GM19025 (cell line): Measurements from ENCODE around the gene CCDC184.

Source experiments
- ATAC-seq: cut with Tn5 transposase; IDR thresholded peaks from one replicate; pipeline ENCODE4 v1.9.1; 2021; ENCODE audit warnings: mild to moderate bottlenecking, low read depth, moderate library complexity; ENCODE audit not compliant: unreplicated experiment

Gene CCDC184

GRCh38 chr12:48177982-48178381, 5.5 kb upstream of the CCDC184 start:
- no peak for ATAC-seq

DNA sequence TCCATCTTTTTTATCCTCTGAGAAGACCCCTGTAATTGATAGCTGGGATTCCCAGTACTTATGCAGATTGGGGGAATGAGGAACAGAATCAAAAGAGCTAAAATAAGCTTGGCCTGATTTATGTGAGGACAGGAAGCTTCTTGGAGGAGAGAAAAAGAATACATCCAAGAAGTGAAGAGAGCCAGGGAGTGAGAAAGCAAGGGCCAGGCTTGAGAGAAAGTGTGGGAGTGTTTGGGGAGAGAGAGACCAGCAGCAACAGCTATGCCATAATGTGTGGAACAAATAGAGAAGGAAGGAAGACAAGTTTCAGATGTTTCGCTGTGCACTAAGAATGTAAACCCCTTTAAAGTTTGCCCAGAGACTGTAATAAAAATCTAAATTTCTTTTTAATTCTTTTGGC, 4.0 kb upstream of the CCDC184 start:
- no peak for ATAC-seq

DNA sequence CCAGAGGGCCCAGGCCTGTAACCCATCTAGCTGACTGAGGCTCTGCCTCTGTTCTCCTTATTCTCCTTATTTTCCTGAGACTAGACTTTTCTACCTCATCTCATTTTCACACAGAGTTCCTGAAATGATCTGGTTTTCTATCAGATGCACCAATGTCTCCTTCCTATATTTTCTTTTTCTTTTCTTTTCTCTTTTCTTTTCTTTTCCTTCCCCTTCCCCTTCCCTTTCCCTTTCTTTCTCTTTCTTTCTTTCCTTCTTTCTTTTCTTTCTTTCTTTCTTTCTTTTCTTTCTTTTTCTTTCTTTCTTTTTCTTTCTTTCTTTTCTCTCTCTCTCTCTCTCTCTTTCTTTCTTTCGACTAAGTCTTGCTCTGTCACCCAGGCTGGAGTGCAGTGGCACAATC, 3.0 kb upstream of the CCDC184 start:
- ATAC-seq, result no peak

- no peak for ATAC-seq
These were observed 2.5 kb upstream of the CCDC184 start for GRCh38 chr12:48180857-48181495.

GRCh38 chr12:48182631-48183030, 813 bp upstream of the CCDC184 start:
- ATAC-seq, result no peak

DNA sequence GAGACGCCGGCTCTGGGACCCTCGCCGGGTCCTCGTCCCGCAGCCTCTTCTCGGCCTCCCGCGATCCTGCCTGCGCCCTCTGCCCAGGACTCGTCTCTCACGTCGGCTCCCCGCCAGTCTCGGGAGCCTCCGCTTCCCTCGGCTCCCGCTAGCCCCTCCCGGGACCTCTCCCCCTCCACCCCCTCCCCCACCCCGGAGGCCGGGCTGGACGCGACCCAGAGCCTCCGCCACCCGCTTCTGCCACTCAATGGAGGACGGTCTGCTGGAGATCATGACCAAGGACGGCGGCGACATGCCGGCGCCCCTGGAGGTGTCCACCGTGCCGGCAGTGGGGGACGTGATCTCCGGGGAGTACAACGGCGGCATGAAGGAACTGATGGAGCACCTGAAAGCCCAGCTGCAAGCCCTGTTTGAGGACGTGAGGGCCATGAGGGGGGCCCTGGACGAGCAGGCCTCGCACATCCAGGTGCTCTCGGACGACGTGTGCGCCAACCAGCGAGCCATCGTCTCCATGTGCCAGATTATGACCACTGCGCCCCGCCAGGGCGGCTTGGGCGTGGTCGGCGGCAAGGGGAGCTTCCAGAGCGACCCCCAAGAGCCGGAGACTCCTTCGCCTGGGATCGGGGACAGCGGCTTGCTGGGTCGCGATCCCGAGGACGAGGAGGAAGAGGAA, 568 bp downstream of the CCDC184 start:
- ATAC-seq, result no peak

DNA sequence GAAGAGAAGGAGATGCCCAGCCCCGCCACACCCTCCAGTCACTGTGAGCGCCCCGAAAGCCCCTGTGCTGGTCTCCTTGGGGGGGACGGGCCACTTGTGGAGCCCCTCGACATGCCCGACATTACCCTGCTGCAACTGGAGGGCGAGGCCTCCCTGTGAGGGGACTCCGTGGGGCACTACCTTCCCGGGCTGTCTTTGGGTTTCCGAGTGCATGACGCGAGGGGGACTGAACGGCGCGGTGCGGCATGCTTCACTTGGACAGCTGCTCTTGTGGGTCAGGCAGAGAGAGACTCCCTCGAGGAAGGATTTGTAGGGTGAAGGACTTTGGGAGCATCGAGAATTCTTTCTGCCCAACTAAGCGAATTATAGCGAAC, 1.1 kb downstream of the CCDC184 start:
- ATAC-seq, result no peak

DNA sequence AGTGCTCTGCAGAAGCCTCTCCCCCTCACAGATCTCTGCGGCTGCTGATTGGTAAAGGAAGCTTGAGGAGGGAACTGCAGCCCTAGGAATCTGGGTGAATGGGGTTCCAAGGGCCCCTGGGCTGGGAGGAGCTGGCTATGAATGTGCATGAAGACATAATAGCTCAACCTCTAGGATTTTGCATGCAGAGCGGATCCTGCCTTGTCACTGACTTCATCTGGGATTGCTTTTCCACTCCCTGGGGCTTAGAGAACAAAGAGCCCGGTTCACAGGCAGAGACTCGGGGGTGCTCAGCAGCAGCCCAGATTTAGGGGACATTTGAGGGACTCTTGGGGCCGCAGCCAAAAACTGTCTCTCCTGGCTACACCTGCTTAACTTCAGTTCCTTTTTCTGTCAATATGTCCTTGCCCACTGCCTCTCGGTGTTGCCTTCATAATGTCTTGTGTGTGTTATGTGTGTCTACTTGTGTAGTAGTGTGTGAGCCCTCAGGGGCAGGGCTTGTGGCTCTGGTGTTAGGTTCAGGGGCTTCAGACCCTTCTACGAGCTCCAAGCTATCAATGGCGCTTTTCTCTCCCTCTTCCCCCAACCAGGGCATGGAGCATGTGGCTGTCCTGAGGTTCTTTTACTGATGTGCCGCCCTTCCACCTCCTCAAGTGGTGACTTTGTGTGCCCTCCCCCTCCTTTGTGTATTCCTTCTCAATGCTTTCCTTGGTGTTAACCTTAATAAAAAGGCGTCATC, 1.9 kb downstream of the CCDC184 start:
- no peak for ATAC-seq

DNA sequence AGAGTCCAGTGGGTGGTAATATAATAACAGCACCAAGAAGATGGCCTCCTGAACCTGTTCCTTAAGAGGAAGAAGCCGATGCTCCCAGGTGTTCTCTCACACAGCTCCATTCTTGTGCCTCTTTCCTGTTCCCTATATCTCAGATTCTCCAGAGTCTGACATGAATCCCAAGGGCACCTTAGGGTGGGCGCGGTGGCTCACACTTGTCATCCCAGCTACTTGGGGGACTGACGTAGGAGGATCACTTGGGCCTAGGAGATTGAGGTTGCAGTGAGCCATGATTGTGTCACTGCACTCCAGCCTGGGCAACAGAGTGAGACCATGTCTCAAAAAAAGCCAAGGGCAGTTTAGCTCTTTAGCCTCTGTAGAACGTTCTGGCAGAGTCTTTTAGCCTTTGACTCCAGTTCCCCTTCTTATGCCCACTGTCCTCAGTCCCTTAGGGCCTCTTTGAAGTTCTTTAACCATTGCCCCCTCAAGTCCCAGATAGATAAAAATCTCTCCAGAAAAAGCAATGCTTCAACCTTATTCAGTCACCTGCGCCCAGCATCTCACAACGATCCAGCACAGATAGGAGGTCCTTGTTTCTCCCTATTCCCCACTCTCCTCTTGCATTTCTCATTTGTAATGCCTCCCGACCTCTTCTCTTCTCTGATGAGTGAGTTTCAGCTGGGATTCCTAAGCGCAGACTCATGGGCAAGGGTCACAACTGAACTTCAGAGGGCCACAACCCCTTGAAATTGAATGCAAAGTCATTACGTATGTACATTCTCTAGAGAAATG, 4.7 kb downstream of the CCDC184 start:
- ATAC-seq, result no peak

DNA sequence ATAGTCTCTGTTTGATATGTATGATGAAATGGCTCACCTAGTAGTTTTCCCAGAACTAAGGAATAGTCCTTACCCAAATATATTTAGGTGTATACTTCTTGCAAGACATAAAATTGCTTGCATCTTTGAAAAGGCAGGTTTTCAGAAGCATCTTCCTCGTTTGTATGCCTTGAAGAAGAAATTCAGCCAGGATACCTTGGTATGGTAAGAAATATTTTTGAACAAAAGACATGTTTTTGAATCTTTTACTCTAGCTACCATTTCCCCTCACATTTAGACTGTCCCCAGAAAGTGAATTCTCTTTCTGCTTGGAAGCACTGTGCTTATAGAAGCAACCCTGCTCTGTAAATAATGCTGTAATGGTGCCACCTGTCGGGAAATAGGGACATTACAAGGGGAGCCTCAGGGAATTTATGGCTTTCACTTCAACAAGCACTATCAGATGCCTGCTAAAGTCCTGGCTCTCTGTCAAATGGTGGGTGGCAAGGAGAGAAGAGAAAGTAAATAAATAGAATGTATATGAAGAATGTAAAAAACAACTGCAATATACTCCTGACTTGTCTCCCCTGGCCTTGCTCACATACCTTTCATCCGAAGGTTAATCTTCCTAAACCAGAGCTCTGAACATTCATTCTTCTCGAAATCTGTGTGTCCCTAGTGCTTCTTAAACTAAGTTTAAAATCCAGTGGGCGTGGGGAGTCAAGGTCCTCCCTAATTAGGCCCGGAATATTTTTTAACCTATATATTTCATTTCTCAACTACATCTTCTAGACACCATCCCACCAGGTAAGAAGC, 6.1 kb downstream of the CCDC184 start:
- ATAC-seq, result peak; percentile 55

- no peak for ATAC-seq
These were observed 7.7 kb downstream of the CCDC184 start for GRCh38 chr12:48191096-48191495.

GRCh38 chr12:48192861-48193260, 9.4 kb downstream of the CCDC184 start:
- no peak for ATAC-seq

DNA sequence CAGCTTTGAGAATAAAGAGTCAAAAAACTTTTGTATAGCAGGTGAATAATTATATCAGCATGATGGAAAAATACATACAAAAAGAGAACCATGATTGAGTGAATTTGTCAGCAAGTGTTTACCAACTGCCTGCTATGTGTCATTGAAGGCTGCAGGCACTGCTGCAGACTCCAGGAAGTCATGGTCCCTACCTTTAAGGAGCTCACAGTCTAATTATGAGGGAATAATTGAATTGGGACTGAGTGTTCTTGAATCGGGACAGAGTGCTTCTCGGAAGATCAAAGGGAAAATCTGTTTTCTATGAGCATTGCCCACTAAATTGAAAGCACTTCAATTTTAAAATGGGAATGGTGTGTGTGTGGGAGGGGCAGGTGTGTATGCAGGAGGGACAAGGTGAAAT, 10.2 kb downstream of the CCDC184 start:
- no peak for ATAC-seq

- no peak for ATAC-seq
These were observed 11.4 kb downstream of the CCDC184 start for GRCh38 chr12:48194799-48195201.

- ATAC-seq, result no peak
These were observed 14.1 kb downstream of the CCDC184 start for GRCh38 chr12:48197549-48197970.

DNA sequence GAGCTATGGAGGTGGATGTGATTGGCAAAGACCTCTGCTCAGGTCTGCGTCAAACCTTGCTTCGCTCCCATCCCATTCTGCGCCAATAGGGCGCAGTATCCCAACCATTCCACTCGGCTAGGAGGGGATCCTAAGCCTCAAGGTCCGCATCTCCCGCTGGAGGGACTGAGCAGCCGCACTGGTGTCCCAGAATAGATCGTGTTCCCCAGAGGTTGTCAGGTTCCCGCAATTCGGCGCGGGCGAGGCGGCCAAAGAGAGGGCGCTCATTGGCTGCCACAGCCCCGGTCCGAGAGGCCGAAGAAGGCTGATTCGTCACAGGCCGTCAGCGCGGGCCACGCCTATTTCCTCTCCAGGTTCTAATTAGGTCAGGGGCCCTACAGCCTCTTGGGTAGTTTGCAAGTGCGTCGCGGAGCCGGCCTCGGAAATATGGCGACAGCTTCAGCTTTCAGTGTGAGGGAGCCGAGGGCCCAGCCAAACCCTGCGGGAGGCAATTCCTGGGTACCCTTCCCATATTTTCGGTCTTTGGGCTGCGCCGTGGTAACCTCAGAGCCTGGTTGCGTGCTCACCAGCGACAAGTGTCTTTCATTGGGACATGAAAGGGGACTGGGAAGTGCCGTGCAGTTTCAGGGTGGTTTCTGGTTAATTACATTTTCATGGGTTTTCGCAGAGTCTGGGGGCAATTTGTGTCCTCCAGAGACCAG, 14.7 kb downstream of the CCDC184 start:
- peak; percentile 100 for ATAC-seq

- peak; percentile 4 for ATAC-seq
These were observed 15.2 kb downstream of the CCDC184 start for GRCh38 chr12:48198672-48198971.

- ATAC-seq, result no peak
These were observed 15.5 kb downstream of the CCDC184 start for GRCh38 chr12:48198985-48199384.

DNA sequence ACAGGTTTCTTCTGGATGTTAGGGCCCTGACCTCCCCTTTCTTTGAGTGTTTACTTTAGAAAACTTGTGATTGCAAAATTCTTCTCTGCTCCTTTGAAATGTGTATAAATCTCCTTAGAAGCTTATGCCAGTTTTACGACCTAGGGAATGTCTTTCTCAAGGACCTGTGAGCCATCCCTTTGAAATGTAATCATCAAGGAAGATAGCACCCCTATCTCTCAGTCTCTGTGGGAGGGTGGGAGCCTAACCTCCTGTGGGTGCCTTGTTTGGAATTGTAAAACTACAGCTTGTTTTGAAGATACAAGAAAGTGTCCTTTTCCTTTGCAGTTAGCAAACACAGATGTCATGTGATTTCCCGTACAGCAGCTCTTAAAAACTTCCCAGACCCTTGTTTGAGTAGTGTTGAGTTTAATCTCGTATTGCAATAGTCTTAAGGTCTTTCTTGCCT, 16.4 kb downstream of the CCDC184 start:
- ATAC-seq, result no peak

- ATAC-seq, result no peak
These were observed 17.6 kb downstream of the CCDC184 start for GRCh38 chr12:48201091-48201490.
